ENCODE results near the gene CDH11.

CDH11 gene

GRCh38 chr16:65000654-65001053, 121.2 kb downstream of the CDH11 start:
- Histone ChIP-seq H3K36me3 (no peaks in the 10 kb centered on the region), H3K27ac (no peak overlapping the region), H3K27me3 (ENCODE audit: insufficient read depth, low read depth, severe bottlenecking) (no peaks in the 10 kb centered on the region), H3K4me3 (ENCODE audit: low read depth, low read length) (no peak overlapping the region), H3K9me3 (ENCODE audit: severe bottlenecking) (no peaks in the 10 kb centered on the region)
- TF ChIP-seq CTCF (IDR thresholded peaks at IDR 0.05; ENCODE audit: low read depth, low read length), result no peak
- no peak for DNase-seq

GRCh38 chr16:64997751-64998150, 124.1 kb downstream of the CDH11 start:
- no peaks in the 10 kb centered on the region for H3K9me3 ChIP-seq (ENCODE audit: severe bottlenecking)
- no peak overlapping the region for H3K27ac ChIP-seq
- H3K27me3 ChIP-seq (ENCODE audit: insufficient read depth, low read depth, severe bottlenecking), result no peaks in the 10 kb centered on the region
- H3K4me3 ChIP-seq (ENCODE audit: low read depth, low read length), result no peak overlapping the region
- TF ChIP-seq CTCF (IDR thresholded peaks at IDR 0.05; ENCODE audit: low read depth, low read length), result no peak
- H3K36me3 ChIP-seq, result no peaks in the 10 kb centered on the region
- no peak for DNase-seq

DNA sequence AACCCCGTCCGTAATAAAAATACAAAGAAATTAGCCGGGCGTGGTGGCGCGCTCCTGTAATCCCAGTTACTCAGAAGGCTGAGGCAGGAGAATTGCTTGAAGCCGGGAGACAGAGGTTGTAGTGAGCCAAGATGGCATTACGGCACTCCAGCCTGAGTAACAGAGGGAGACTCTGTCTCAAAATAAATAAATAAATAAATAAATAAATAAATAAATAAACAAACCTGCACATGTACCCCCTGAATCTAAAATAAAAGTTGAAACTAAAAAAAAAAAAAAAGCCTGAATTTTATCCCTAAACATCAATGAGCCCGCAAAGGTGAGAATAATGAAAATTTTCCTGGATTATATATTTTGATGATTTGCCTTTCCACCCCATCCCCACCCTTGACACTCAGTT, 124.7 kb downstream of the CDH11 start:
- Histone ChIP-seq H3K36me3 (no peaks in the 10 kb centered on the region), H3K4me3 (ENCODE audit: low read depth, low read length) (no peak overlapping the region), H3K27ac (no peak overlapping the region), H3K9me3 (ENCODE audit: severe bottlenecking) (peaks cover 2% of the 10 kb centered on the region), H3K27me3 (ENCODE audit: insufficient read depth, low read depth, severe bottlenecking) (no peaks in the 10 kb centered on the region)
- no peak for DNase-seq
- no peak for TF ChIP-seq CTCF (IDR thresholded peaks at IDR 0.05; ENCODE audit: low read depth, low read length)

DNA sequence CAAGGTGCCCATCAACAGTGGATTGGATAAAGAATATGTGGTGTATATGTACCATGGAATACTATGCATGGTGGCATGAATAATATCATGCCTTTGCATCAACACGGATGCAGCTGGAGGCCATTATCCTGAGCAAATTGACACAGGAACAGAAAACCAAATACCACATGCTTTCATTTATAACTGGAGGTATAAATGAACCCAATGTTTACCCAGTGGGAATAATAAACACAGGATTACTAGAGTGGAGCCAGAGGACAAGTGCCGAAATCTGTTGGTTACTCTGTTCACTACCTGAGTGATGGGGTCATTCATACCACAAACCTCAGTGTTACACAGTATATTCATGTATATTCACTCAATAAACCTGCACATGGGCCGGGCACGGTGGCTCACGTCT, 125.2 kb downstream of the CDH11 start:
- peaks cover 2% of the 10 kb centered on the region for H3K9me3 ChIP-seq (ENCODE audit: severe bottlenecking)
- H3K27me3 ChIP-seq (ENCODE audit: insufficient read depth, low read depth, severe bottlenecking), result no peaks in the 10 kb centered on the region
- no peak overlapping the region for H3K27ac ChIP-seq
- no peaks in the 10 kb centered on the region for H3K36me3 ChIP-seq
- H3K4me3 ChIP-seq (ENCODE audit: low read depth, low read length), result no peak overlapping the region
- TF ChIP-seq CTCF (IDR thresholded peaks at IDR 0.05; ENCODE audit: low read depth, low read length), result no peak
- DNase-seq, result no peak

DNA sequence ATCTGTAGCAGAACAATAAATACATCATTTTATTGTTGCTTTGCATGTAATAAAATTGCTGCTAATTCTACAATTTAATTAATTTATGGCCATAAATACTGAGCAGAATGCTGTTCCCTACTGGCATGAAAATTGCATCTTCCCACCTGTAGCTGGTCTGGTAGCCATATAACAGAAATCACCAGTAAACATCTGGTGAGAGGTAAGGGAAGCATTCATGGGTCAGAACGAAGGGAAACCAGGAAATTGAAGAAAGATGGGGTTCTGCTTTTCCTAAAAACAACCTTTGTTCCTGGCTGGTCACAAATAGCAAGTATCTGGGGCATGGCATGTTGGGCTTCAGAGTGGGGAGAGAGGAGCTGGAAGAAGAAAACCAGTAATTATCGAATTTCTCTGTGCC, 128.4 kb downstream of the CDH11 start:
- Histone ChIP-seq H3K27me3 (ENCODE audit: insufficient read depth, low read depth, severe bottlenecking) (no peaks in the 10 kb centered on the region), H3K36me3 (no peaks in the 10 kb centered on the region), H3K27ac (no peak overlapping the region), H3K9me3 (ENCODE audit: severe bottlenecking) (peaks cover 2% of the 10 kb centered on the region), H3K4me3 (ENCODE audit: low read depth, low read length) (no peak overlapping the region)
- no peak for DNase-seq
- no peak for TF ChIP-seq CTCF (IDR thresholded peaks at IDR 0.05; ENCODE audit: low read depth, low read length)

- Histone ChIP-seq H3K4me3 (ENCODE audit: low read depth, low read length) (no peak overlapping the region), H3K9me3 (ENCODE audit: severe bottlenecking) (peaks cover 2% of the 10 kb centered on the region), H3K27ac (no peak overlapping the region), H3K36me3 (no peaks in the 10 kb centered on the region), H3K27me3 (ENCODE audit: insufficient read depth, low read depth, severe bottlenecking) (no peaks in the 10 kb centered on the region)
- TF ChIP-seq CTCF (IDR thresholded peaks at IDR 0.05; ENCODE audit: low read depth, low read length), result no peak
- DNase-seq, result no peak
Measured at GRCh38 chr16:64991001-64991400, 130.9 kb downstream of the CDH11 start.

Data from WERI-Rb-1 (cell line).